ENCODE results near the gene ROPN1L. TPM values are rescaled to one million over a fixed set of nuclear protein-coding genes. Genes with fewer than 3 reads are reported as not detected.

The ROPN1L gene
- total and polyA plus RNA-seq, 2 of the 8 experiments (the other 6 are each of a cell fraction or from before 2014, with no cell fraction given), result 0.24 to 0.73 TPM

DNA sequence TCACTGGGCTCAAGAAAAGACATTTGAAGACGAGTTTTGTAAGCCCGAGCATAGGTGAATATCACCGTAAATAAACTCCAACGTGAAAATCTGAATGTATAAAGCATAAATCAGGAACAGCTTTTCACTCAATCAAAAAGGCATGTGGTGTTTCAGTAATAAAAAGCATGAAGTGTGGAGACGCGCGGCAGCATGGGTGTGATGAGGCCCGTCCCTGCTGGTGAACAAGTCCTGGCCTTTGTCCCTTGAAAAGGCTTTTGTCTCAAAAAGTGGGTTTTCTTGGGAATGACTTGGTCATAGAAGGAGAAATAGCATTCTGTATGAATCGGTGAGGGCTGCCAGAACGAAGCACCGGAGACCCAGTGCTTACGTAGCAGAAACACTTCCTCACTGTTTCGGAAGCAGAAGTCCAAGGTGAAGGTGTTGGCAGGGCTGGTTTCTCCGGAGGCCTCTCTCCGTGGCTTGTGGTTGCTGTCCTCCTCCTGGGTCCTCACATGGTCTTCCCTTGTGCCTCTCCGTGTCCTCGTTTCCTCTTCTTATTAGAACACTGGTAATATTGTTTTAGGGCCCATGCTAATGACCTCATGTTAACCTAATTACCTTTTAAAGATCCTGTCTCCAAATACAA lies 24.9 kb downstream of the ROPN1L start (continued):
- TF ChIP-seq CHD2 (IDR thresholded peaks at IDR 0.05; ENCODE audit: low read length) (no peak), GTF2F1 (IDR thresholded peaks at IDR 0.05; ENCODE audit: borderline replicate concordance, low read depth, low read length) (no peak)

Data from H1 (cell line).